H1 (cell line): ENCODE data around the gene STIMATE. TPM values are rescaled to one million over a fixed set of nuclear protein-coding genes. Genes with fewer than 3 reads are reported as not detected.

ENCODE experiments used
- CTCF ChIA-PET: fragments of 300-600 bp; sonication (Branson Sonifier 250); formaldehyde crosslinking; loops from one replicate; lab custom pipeline; 2021; ENCODE audit not compliant: partially characterized antibody; lab: Charles Lee
- POLR2A ChIA-PET: fragments of 300-600 bp; sonication (Branson Sonifier 250); formaldehyde crosslinking; loops from one replicate; lab custom pipeline; 2021; ENCODE audit warnings: inconsistent platforms; ENCODE audit not compliant: partially characterized antibody; lab: Charles Lee
- DNase-seq, 2 experiments: peaks; one replicate each; pipeline versions ENCODE4 v3.0.0 to v3.0.0-alpha.2; 2010 to 2022; ENCODE audit warnings: low spot score in 2 of 2, low read depth in 1 of 2, mixed read lengths in 1 of 2
- FAIRE-seq: peaks from 2 replicates; lab custom pipeline; 2011; peaks lifted over from hg19 to GRCh38; lab: Jason Lieb, UNC
- H2AFZ ChIP-seq: 2 replicates; pipeline ENCODE4 v1.8.1; 2012; ENCODE audit warnings: low read length, inconsistent platforms
- H2AK5ac ChIP-seq: 2 replicates; pipeline ENCODE4 v1.6.1; 2013; ENCODE audit warnings: low read depth, low read length
- H2BK120ac ChIP-seq: replicated peaks from 2 replicates; pipeline ENCODE3; 2013; ENCODE audit warnings: low read depth, low read length, inconsistent platforms
- H2BK12ac ChIP-seq: 2 replicates; pipeline ENCODE4 v1.6.1; 2013; ENCODE audit warnings: low read depth, low read length
- H2BK15ac ChIP-seq: 2 replicates; pipeline ENCODE4 v1.6.1; 2013; ENCODE audit warnings: low read length
- H2BK20ac ChIP-seq: 2 replicates; pipeline ENCODE4 v1.6.1; 2013; ENCODE audit warnings: low read length
- H2BK5ac ChIP-seq: 2 replicates; pipeline ENCODE4 v1.6.1; 2013; ENCODE audit warnings: low read depth, low read length
- H3K14ac ChIP-seq: 2 replicates; pipeline ENCODE4 v1.6.1; 2013; ENCODE audit warnings: inconsistent platforms; ENCODE audit not compliant: insufficient read length
- H3K18ac ChIP-seq: 2 replicates; pipeline ENCODE4 v1.6.1; 2013; ENCODE audit warnings: low read length; ENCODE audit errors: extremely low read depth
- H3K23ac ChIP-seq: 2 replicates; pipeline ENCODE4 v1.6.1; 2013; ENCODE audit warnings: inconsistent platforms; ENCODE audit not compliant: insufficient read length
- H3K23me2 ChIP-seq: 2 replicates; pipeline ENCODE4 v1.6.1; 2013; ENCODE audit warnings: low read depth, low read length
- H3K27ac ChIP-seq: 2 replicates; pipeline ENCODE4 v1.6.1; 2011; ENCODE audit warnings: low read depth, low read length, inconsistent platforms
- H3K27me3 ChIP-seq, 4 experiments: replicated peaks in 1 of 4; 1 replicate in 1 of 4; 2 replicates in 3 of 4; pipeline versions ENCODE4 v1.6.1 to v1.8.1; 2011 to 2013; ENCODE audit warnings: low read length in 3 of 4, mild to moderate bottlenecking in 3 of 4, inconsistent platforms in 2 of 4, mixed read lengths in 2 of 4, moderate library complexity in 1 of 4; ENCODE audit not compliant: control insufficient read depth in 3 of 4, insufficient read depth in 3 of 4; ENCODE audit errors: extremely low read depth in 1 of 4
- H3K36me3 ChIP-seq, 4 experiments: 2 replicates each; pipeline versions ENCODE4 v1.6.1 to v1.8.1; 2011 to 2013; ENCODE audit warnings: mild to moderate bottlenecking in 4 of 4, low read length in 3 of 4, moderate library complexity in 2 of 4, control low read depth in 1 of 4, inconsistent platforms in 1 of 4; ENCODE audit not compliant: insufficient read depth in 4 of 4, control insufficient read depth in 2 of 4
- H3K4ac ChIP-seq: replicated peaks from 2 replicates; pipeline ENCODE3; 2013; ENCODE audit warnings: low read length, low read depth, mixed read lengths, inconsistent platforms; ENCODE audit not compliant: insufficient read length
- H3K4me1 ChIP-seq, 4 experiments: replicated peaks in 1 of 4; 1 replicate in 1 of 4; 2 replicates in 3 of 4; pipeline versions ENCODE4 v1.6.1 to v1.8.1; 2011 to 2013; ENCODE audit warnings: low read length in 3 of 4, inconsistent platforms in 2 of 4, mixed read lengths in 1 of 4; ENCODE audit not compliant: insufficient read depth in 4 of 4, control insufficient read depth in 3 of 4
- H3K4me2 ChIP-seq, 2 experiments: 2 replicates each; pipeline versions ENCODE4 v1.6.1 to v1.8.1; 2011 to 2013; ENCODE audit warnings: low read depth in 2 of 2, low read length in 2 of 2, control low read depth in 1 of 2, inconsistent platforms in 1 of 2, mild to moderate bottlenecking in 1 of 2; ENCODE audit not compliant: insufficient read depth in 1 of 2
- H3K4me3 ChIP-seq, 4 experiments: fragments of 200-600, 300-600 bp in 1 of 4; sonication (generic), shearing (Covaris generic), sonication (Bioruptor Twin) in 1 of 4; 2 replicates each; pipeline versions ENCODE4 v1.5.1 to v1.8.1; 2011 to 2016; ENCODE audit warnings: low read length in 4 of 4, low read depth in 3 of 4, control low read depth in 2 of 4, inconsistent platforms in 2 of 4, mild to moderate bottlenecking in 2 of 4, mixed read lengths in 1 of 4, moderate library complexity in 1 of 4; ENCODE audit not compliant: insufficient read depth in 2 of 4; ENCODE audit errors: extremely low read depth in 1 of 4
- H3K56ac ChIP-seq: replicated peaks from 2 replicates; pipeline ENCODE3; 2013; ENCODE audit warnings: low read depth, mild to moderate bottlenecking, mixed read lengths, low read length, inconsistent platforms; ENCODE audit not compliant: insufficient read length
- H3K79me1 ChIP-seq: 2 replicates; pipeline ENCODE4 v1.6.1; 2013; ENCODE audit warnings: low read depth, low read length, control low read depth
- H3K79me2 ChIP-seq, 2 experiments: 2 replicates each; pipeline versions ENCODE4 v1.6.1 to v1.8.1; 2012 to 2013; ENCODE audit warnings: low read length in 2 of 2, mild to moderate bottlenecking in 2 of 2, inconsistent platforms in 1 of 2; ENCODE audit not compliant: insufficient read depth in 2 of 2, control insufficient read depth in 1 of 2
- H3K9ac ChIP-seq, 4 experiments: replicated peaks in 1 of 4; 1 replicate in 1 of 4; 2 replicates in 3 of 4; pipeline versions ENCODE4 v1.6.1 to v1.8.1; 2011 to 2013; ENCODE audit warnings: low read depth in 3 of 4, low read length in 3 of 4, control low read depth in 2 of 4, mild to moderate bottlenecking in 2 of 4, moderate library complexity in 2 of 4, inconsistent platforms in 1 of 4; ENCODE audit errors: extremely low read depth in 1 of 4
- H3K9me3 ChIP-seq, 2 experiments: 2 replicates each; pipeline versions ENCODE4 v1.6.1 to v1.8.1; 2012 to 2013; ENCODE audit warnings: mild to moderate bottlenecking in 2 of 2, moderate library complexity in 2 of 2, control low read depth in 1 of 2, inconsistent platforms in 1 of 2, low read depth in 1 of 2, low read length in 1 of 2, mixed read lengths in 1 of 2; ENCODE audit not compliant: insufficient read depth in 2 of 2
- H4K20me1 ChIP-seq, 2 experiments: replicated peaks in 1 of 2; 2 replicates each; pipeline versions ENCODE3 to v1.8.1; 2011 to 2013; ENCODE audit warnings: inconsistent platforms in 2 of 2, low read length in 2 of 2, mild to moderate bottlenecking in 1 of 2; ENCODE audit not compliant: insufficient read depth in 2 of 2, control insufficient read depth in 1 of 2
- H4K5ac ChIP-seq: 2 replicates; pipeline ENCODE4 v1.6.1; 2013; ENCODE audit warnings: low read length, low read depth, mixed read lengths, inconsistent platforms; ENCODE audit not compliant: insufficient read length
- H4K8ac ChIP-seq: 2 replicates; pipeline ENCODE4 v1.8.0; 2013; ENCODE audit warnings: mild to moderate bottlenecking, moderate library complexity, low read length, inconsistent platforms; ENCODE audit not compliant: insufficient read depth; ENCODE audit errors: extremely low read depth
- H4K91ac ChIP-seq: replicated peaks from 2 replicates; pipeline ENCODE3; 2013; ENCODE audit warnings: low read length, mixed read lengths, inconsistent platforms; ENCODE audit not compliant: insufficient read length
- GABPA ChIP-seq: IDR thresholded peaks from 2 replicates; pipeline ENCODE4 v1.6.1; 2011; ENCODE audit warnings: mild to moderate bottlenecking, low read length, moderate library complexity, borderline replicate concordance; ENCODE audit not compliant: insufficient read depth
- GTF2F1 ChIP-seq: IDR thresholded peaks from 2 replicates; pipeline ENCODE4 v1.6.1; 2012; ENCODE audit warnings: low read depth, low read length, improper control_type of control experiment, borderline replicate concordance
- RAD21 ChIP-seq, 2 experiments: IDR thresholded peaks in 1 of 2; conservative IDR thresholded peaks in 1 of 2; 2 replicates each; pipeline ENCODE4 v1.6.1; 2011; ENCODE audit warnings: low read depth in 2 of 2, low read length in 2 of 2, improper control_type of control experiment in 1 of 2, inconsistent platforms in 1 of 2, mild to moderate bottlenecking in 1 of 2, moderate library complexity in 1 of 2
- SP4 ChIP-seq: IDR thresholded peaks from 2 replicates; pipeline ENCODE4 v1.6.1; 2012; ENCODE audit warnings: low read length, inconsistent platforms
- YY1 ChIP-seq: IDR thresholded peaks from 2 replicates; pipeline ENCODE4 v1.6.1; 2011; ENCODE audit warnings: low read depth, mild to moderate bottlenecking, low read length
- WGBS, 2 experiments: shearing (Covaris generic) in 1 of 2; methylation state at CpG; one replicate each; pipeline versions ENCODE4 v1.1.6 to v1.1.7; 2013 to 2015; ENCODE audit warnings: low lambda C conversion rate in 2 of 2, mixed read lengths in 2 of 2, inconsistent platforms in 1 of 2, low coverage in 1 of 2, missing lambda C conversion rate in 1 of 2; ENCODE audit not compliant: insufficient replicate concordance in 2 of 2, insufficient coverage in 1 of 2, insufficient read length in 1 of 2; ENCODE audit errors: extremely low coverage in 1 of 2, missing lambda C conversion rate in 1 of 2; 5-methylcytosine and 5-hydroxymethylcytosine counted together
- polyA plus RNA-seq, 7 experiments: library from polyadenylated mRNA; depleted of rRNA in 3 of 7; stranded (reverse) in 5 of 7; unstranded in 2 of 7; fragments of >200 nt in 5 of 7; fragments of 200-250 nt in 2 of 7; gene quantifications; 1 replicate in 5 of 7; 2 replicates in 1 of 7; 4 replicates in 1 of 7; pipeline versions ENCODE4 v1.2.1 to v1.2.3, GENCODE V29; 2011 to 2013; ENCODE audit warnings: missing spikeins in 2 of 7, mixed read lengths in 2 of 7
- total RNA-seq: library from RNA; stranded (reverse); fragmentation: NEBNext Ultra II Directional; extraction: Animal tissue kit (Norgen Biotek cat#: 25700); gene quantifications from 2 replicates; pipeline ENCODE4 v1.2.1, GENCODE V29; 2021
- TF ChIP-seq, protein P1 (sequence below), 3 experiments: IDR thresholded peaks; 1 replicate in 2 of 3; 2 replicates in 1 of 3; pipeline versions ENCODE4 v1.5.1 to v1.6.1; 2011; ENCODE audit warnings: low read length in 3 of 3, mild to moderate bottlenecking in 3 of 3, inconsistent platforms in 2 of 3, low read depth in 1 of 3, moderate library complexity in 1 of 3; ENCODE audit not compliant: insufficient read depth in 1 of 3; ENCODE audit errors: control extremely low read depth in 1 of 3

Gene STIMATE
- total and polyA plus RNA-seq, 2 of the 8 experiments (the other 6 are each of a cell fraction or from before 2014, with no cell fraction given) = 17.5 to 22.1 TPM

DNA sequence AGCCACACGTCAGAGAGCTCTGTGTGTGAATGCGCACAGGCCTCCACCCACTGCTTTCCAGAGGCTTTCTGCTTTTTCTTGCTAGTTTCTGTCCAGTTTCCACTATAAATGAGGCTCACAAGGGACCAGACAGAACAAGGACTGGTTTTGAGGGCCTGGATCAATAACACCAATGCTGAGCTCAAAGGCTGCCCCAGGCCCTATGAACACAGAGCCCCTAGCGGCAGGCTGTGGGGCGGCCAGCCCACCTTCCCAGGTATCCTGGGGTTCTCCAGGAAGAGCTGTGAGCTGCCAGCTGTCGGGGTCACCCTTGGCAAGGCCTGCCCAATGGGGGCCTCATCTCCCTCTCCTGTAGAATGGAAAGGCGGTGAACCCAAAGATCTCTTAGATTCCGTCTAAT lies 104.9 kb downstream of the STIMATE start:
- no peaks in the 10 kb centered on the region for H3K23me2 ChIP-seq
- ChIA-PET POLR2A (interaction anchor here (0.9 to 2.5 kb wide), 3 partner anchors 9 to 21 kb away, joined by 4 to 10 read pairs (median 5); partner anchors contain the start of gene NEK4), CTCF (interaction anchor here (0.6 to 3.8 kb wide), 38 partner anchors 9 to 370 kb away, joined by 3 to 33 read pairs (median 5); partner anchors contain the start of genes ITIH1 and NEK4)
- TF ChIP-seq YY1 = no peak
- TF ChIP-seq RAD21 (IDR thresholded peaks at IDR 0.05 in 1 of 2, conservative IDR thresholded peaks at IDR 0.05 in 1 of 2; ENCODE audit: low read depth in 2 of 2, low read length in 2 of 2) = peak; percentile 34 to 54; a peak in 3 of 4 replicates
- no peak for TF ChIP-seq GTF2F1
- TF ChIP-seq, protein P1, sequence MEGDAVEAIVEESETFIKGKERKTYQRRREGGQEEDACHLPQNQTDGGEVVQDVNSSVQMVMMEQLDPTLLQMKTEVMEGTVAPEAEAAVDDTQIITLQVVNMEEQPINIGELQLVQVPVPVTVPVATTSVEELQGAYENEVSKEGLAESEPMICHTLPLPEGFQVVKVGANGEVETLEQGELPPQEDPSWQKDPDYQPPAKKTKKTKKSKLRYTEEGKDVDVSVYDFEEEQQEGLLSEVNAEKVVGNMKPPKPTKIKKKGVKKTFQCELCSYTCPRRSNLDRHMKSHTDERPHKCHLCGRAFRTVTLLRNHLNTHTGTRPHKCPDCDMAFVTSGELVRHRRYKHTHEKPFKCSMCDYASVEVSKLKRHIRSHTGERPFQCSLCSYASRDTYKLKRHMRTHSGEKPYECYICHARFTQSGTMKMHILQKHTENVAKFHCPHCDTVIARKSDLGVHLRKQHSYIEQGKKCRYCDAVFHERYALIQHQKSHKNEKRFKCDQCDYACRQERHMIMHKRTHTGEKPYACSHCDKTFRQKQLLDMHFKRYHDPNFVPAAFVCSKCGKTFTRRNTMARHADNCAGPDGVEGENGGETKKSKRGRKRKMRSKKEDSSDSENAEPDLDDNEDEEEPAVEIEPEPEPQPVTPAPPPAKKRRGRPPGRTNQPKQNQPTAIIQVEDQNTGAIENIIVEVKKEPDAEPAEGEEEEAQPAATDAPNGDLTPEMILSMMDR (IDR thresholded peaks at IDR 0.05; ENCODE audit: control extremely low read depth in 1 of 3, insufficient read depth in 1 of 3, low read depth in 1 of 3, low read length in 3 of 3) = peak in 2 of 3 experiments; percentile 66 to 78; a peak in 3 of 4 replicates
- peak; percentile 54; the same call in 1 of the 2 replicates for TF ChIP-seq GABPA
- TF ChIP-seq SP4 = no peak
- no peak overlapping the region for H2BK20ac ChIP-seq
- H2BK5ac ChIP-seq = no peak overlapping the region
- peak in 1 of 2 experiments; percentile 69 for DNase-seq
- no peak overlapping the region for H2AK5ac ChIP-seq
- H3K4me2 ChIP-seq = no peak overlapping the region
- H3K4me3 ChIP-seq = no peak overlapping the region
- H3K4ac ChIP-seq = no peak overlapping the region
- H3K18ac ChIP-seq = no peak overlapping the region
- no peak overlapping the region for H3K14ac ChIP-seq
- no peak for FAIRE-seq
- H3K4me1 ChIP-seq = no peaks in the 10 kb centered on the region
- H3K36me3 ChIP-seq = no peaks in the 10 kb centered on the region
- H4K8ac ChIP-seq = no peak overlapping the region
- no peak overlapping the region for H2BK120ac ChIP-seq
- H2BK12ac ChIP-seq = 0 out of 2 replicates have a peak overlapping the region, but pooled peaks have one; percentile 39
- no peaks in the 10 kb centered on the region for H3K9me3 ChIP-seq
- H2AFZ ChIP-seq = peak overlapping the region; percentile 73
- H4K5ac ChIP-seq = no peak overlapping the region
- no peaks in the 10 kb centered on the region for H3K79me1 ChIP-seq
- no peak overlapping the region for H3K56ac ChIP-seq
- no peak overlapping the region for H4K91ac ChIP-seq
- no peaks in the 10 kb centered on the region for H3K27me3 ChIP-seq
- H3K9ac ChIP-seq = no peak overlapping the region
- no peak overlapping the region for H3K23ac ChIP-seq
- H2BK15ac ChIP-seq = no peak overlapping the region
- H3K79me2 ChIP-seq = no peaks in the 10 kb centered on the region
- peaks cover 0 to under 1% of the 10 kb centered on the region in 2 experiments for H4K20me1 ChIP-seq
- WGBS, 2 experiments = 68% methylated on average over 7 of the region's 7 CpGs; no CpG with 5 or more reads in 1 of the 2 experiments
- H3K27ac ChIP-seq = no peak overlapping the region
